NOMO-1 treated with dmso at 0.1 percent for 144 hours (cell line): Measurements from ENCODE around the gene BACE2.

Experiments
- DNase-seq: peaks from one replicate; lab custom pipeline; 2025; ENCODE audit not compliant: unreplicated experiment; lab: John Stamatoyannopoulos, UW

Gene BACE2

DNA sequence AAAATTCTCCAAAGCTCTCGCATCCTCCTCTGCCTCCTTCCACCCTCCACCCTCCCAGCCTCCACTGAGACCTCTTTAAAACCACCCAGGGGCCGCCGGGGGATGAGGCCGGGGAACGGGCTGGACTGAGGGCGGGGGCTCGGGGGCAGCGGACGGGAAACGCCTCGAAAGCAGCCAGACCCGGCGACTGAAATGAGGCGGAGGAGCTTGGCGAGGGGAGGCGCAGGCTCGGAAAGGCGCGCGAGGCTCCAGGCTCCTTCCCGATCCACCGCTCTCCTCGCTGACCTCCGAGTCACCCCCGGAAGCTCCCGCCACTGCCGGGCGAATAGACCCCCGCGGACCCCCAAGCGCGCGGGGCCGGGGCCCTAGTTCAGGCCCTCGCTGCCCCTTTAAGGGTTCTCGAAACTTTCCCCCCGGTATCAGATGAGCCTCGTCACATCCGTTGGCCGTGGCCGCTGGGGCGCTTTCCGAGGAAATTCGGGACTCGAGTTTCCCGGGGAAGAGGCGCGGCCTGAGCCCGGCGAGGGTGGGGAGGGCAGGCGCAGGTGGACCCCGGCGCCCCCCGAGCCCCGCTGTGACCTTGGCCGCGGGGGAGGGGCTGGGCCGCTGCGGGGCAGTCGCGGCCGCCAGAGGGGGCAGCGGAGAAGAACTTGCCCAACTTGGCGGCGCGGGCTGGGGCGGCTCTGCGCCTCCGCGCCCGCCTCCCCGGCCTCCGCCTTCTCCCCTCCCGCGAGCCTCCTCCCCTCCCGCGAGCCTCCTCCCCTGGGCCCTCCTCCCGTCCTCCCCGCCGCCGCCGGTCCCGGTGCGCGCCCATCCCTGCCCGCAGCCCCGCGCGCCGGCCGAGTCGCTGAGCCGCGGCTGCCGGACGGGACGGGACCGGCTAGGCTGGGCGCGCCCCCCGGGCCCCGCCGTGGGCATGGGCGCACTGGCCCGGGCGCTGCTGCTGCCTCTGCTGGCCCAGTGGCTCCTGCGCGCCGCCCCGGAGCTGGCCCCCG lies at the start of gene BACE2:
Gene BACE2, plus strand, starts transcription at position 813 of the 995 bp plus-strand sequence. Its CDS starts 104 bp downstream, at position 917.
- peak; percentile 57 for DNase-seq

DNA sequence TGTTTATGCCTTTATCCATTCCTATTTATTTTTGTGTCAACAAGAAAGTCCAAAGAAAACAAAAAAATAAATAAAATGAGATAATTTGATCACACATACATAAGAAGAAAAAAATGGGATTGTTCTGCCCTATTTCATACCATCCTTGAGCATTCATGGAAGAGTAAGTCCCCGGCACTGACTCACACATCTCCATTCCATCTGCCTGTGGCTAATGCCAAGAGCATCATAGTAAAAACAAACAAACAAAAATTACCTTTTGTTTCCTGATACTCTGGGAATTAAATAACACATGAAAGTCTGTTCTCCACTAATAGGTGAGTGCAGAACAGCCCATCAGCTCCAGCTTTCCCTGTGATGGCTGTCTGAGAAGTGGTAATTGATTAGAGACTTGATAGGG lies 48.1 kb upstream of the BACE2 start:
- DNase-seq = no peak

DNA sequence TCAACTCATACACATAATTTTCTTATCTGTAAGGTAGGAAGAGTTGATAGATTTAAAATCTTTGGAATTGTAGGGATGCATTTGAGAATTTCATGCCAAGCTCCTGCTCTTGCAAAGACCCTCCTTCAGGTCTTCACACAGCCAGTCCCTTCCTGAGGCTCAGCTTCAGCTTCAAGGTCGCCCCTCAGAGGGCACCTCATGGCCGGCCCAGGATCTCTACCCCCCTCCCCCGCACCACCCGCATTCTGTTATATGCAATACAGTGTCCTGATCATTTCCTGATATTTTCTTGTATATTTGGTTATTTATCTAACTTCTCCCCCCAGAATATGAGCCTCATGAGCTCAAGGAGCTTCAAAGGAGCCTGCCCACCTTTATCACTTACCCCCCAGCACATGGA lies 47.0 kb upstream of the BACE2 start:
- DNase-seq = no peak

DNA sequence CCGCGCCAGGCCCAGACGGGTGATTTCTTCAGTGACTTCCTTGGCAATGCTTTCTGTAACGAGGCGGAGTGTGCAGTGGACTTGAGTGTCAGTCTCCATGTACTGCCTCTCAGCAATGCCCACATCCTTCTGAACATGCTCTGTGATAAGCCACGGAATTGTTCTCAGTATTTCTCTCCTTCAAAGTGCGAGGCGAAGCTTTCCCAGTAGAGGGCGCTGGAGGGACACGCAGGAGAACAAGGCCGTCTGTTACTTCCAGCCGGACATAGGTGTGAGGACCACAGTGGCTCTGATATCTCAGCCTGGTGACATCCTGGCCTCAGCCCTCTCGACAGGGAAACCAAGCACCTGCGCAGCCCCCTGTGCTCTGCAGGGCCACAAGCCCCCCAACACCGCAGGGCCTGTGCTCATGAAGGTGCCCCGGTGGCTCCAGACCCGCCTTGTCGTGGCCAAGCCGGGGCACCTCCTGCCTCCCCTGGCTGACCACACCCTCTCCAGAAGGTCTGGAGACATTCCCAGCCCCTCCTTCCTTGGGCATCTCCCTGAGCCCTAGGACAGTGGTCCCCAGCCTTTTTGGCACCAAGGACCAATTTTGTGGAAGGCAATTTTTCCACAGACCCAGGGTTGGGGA lies 46.1 kb upstream of the BACE2 start:
- DNase-seq = peak; percentile 5

DNA sequence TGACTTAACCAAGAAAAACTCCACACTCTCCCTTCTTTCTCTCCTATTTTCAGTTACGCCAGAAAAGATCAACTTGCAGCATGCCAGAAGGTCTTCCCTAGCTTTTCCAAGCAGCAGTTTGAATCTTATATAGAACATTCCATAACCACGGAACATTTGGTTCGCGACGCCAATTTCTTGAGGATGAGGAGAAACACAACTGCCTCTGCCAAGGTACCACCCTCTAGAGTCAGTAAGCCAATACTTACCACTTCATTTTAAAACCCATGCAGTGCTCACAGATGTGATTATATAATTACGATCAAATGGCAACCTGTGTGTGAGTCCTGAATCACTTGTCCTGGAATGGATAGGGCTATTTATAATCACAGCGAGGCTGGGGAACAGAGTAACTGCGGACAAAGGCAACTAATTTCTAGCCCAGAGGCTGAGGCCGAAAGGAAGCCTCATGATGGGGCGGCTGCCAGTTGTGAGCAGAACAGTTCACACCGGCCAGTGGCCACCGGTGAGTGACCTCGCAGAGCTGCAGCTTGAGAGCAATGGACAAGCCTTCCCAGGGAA lies 43.2 kb upstream of the BACE2 start:
- DNase-seq = no peak

DNA sequence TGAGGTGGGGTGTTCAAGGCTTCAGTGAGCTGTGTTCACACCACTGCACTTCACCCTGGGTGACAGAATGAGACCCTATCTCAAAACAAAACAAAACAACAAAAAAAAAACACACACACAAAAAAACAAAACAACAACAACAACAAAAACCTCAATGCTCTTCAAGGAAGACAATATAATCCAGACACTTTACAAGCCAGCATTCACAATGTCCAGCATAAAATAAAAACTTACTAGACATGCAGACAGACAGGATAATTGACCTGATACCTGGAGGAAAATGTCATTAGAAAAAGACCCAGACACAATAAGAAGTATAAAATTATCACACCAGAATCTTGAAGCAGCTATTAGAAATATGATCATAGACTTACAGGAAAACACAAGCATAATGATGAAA lies 39.0 kb upstream of the BACE2 start:
- DNase-seq = no peak

DNA sequence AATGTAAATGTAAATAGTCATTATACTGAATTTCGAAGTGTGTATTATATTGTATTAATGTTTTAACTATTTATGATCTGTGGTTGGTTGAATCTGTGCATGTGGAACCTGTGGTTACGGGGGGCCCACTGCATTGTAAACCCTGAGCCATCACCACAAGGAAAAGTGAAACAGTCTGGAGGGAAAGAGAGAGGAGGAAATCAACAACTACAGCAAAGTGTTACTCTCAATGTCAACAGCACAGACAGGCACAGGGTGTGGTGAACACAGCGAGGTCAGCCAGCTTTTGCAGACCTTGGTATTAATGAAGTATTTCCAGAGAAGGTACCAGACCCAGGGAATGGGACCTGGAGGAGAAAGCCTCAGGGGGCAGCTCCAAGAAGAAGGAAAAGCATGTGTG lies 37.1 kb upstream of the BACE2 start:
- no peak for DNase-seq

DNA sequence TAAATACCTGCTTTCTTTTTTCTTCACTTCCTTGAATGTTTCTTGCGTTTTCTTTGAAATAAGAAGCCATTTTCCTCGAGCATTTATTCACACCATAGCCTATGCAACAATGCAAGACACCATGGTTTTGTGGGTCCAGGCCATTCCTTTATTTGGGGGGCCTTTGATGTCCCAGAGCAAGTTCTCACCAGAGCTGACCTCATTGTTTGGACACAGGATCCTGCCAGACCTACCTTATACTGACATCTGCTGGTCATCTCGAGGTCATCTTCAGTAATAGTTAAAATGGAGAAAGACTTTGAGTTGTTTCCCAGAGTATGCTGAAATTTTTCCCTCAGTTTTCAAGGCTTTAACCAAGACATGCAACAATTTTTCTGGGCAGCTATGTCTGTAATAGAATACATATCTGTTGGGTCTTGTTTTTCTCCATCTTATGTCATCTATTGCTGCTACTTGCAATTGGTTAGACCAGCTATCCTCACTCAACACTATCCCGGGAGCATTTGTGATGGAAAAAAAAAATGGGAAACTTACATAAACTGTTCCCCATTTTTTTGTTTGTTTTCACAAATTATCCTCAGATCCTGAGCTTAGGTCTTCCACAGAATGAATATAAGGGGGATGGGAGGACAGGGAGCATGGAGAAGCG lies 34.0 kb upstream of the BACE2 start:
- no peak for DNase-seq

DNA sequence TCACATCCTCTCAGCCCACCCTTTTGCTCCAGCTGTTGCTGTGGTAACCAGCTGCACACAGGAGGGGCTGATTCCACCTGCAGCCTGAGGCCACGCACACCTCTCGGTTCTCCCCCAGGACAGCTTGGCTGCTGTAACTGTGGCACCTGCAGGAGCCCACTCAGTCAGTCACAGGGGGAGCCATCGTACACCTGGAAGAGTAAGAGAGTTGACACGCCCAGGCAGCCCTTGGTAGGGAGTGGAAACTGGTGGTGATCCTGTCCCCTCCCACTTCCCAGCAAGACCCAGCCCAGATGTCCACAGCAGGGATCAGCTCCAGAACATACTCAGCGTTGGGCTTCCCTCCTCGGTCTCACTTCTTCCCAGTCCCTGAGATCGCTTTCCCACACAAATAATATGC lies 32.2 kb upstream of the BACE2 start:
- DNase-seq = no peak

DNA sequence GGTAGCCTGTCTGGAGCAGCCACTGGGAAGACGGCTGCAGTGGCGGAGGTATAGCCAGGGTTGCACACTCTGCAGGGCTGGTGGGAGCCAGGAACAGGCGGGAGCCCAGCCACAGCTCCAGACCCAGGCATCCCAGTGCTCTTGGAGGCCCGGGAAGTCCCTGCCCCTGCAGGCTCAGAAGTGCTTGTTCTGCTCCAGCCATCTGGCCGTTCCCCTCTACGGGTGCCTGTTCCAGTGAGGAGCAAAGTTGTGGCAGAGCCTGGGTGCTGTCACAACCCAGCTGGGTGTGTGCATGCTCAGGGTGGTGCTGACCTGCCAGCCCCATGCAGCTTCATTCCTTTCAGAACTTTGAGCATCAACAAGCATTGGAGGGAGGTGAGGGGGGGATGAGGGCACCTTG lies 31.7 kb upstream of the BACE2 start:
- DNase-seq = no peak

DNA sequence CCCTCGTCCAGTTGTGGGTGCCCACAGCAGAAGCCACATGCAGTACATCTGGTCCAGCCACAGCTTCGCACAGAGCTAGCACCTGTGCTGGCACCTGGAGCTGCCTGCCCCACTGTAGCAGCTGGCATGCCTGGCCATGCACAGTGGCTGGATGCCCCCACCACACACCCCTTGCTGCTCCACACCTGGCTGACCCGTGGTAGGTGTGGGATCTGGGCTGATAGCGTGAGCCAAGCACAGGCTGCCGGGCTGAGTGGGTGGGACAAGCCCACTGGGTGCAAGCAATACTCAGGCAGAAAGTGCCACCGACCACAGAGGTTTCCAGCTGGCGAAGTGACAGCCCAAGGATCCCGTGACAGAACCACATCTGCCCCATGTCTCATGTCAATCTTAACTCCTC lies 30.6 kb upstream of the BACE2 start:
- DNase-seq = no peak

DNA sequence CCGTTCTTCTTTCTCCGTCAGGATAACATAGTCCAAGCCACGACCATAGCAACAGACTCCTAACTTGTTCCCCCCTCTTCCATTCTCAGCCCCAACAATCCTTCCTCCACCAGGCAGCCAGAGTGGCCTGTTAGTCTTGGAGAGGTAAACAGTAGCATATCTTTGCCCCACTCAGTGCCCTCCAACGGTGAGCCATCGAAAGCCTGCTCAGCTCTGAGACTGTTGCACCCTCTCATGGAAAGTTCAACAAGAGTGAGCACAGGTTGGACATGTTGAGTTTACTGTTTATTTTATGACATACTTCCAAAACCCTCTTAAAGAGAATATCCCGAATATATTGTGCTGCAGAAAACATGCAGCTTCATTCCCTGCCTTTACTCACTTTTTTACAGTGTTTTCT lies 30.1 kb upstream of the BACE2 start:
- DNase-seq = no peak

DNA sequence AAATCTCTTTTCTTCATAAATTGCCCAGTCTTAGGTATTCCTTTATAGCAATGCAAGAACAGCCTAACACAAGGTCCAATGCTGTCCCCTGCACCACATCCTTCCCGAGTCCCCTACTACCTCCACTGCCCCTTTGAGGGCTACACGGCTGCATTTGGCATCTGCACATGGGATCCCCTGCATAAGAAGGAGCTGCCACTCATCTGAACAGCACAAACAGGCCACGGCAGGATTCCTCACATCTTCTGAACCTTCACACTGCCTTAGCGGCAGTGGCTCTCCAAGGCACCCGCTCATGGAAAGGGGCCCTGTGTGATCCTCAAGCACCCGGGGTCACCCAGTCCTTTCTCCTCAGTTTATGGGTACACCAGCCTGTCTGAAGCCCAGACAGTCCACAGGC lies 29.2 kb upstream of the BACE2 start:
- no peak for DNase-seq

DNA sequence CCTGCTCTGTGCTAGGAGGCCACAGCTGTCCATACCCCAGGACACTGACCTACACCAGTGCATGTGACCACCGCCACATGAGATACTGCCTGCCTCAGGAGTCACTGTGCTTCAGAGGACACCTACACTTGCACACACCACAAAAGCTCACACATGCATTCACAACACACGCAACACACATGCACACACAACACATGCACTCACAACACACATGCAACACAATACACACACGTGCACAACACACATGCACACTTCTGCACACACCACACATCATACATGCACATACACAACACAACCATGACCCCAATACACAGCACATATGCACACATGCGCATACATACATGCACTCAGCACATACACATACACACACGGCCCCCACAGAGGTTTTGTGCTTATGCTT lies 28.7 kb upstream of the BACE2 start:
- no peak for DNase-seq

DNA sequence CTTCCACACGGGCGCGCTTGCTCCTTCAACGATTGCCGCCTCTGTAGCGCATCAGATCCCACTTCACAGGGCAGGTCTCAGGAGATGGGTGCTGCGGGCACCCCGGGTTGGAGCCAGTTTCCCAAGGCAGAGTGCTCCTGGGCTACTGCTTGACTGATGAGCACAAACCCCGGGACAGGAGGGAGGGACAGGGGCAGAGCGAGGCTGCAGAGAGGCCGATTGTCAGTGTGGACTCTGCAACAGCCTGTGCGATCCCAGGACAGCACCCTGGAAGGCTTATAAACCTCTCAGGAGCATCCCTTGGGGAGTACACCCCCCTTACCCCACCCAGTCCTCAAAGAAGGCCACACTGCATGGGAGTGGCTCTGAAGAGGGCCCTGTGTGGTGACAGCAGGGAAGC lies 28.0 kb upstream of the BACE2 start:
- DNase-seq = no peak

DNA sequence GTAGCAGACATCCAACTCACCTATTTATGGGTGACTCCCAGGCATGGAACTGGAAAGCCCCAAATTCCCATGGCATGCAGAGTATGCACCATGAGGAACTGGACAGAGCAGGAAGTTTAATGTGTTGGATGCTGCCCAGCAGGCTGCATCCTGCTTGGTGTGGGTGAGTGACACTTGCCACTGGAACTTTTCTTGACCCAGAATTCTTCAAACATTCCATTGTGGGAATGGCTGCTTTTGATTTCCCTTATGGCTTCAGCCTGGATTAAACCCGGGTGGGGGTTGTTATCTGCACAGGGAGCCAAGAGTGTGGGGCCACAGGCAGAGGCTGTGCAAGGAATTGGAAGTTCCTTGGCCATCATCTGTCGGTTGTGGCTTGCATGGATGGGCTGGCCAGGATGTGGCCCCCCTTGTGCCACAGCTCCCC lies 26.9 kb upstream of the BACE2 start:
- no peak for DNase-seq

DNA sequence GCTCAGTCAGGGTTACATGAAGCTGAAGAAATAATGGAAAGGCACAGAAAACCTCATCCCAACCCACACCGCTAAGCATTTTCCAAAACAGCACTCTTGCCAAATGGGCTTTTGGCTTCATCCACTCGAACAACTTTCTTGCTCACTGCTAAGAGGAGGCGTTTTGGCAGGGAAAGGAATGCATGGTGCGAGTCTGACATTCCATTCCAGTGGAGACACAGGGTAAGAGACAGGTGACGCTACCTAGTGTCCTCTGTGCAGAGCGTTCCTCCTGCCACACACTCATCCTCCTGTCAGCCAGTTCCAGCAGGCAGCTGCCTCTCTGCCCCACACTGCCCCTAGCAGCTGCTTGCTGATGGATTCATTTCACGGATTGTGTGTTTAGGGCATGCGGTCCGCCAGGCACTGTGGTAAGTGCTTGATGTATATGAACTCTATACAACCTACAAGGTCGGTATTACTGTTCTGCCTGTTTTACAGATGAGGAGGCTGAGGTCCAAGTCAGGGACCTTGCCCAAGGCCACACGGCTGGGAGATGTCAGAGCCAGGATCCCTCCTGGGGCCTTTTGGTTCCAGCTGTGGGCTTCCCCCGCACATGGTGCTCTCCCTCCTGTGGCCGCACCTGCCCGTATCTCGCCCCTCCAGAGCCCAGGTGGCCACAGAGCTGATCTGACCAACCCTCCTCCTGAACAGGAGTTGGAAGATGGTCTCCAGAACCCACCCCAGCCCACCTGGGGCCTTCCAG lies 25.7 kb upstream of the BACE2 start:
- no peak for DNase-seq

DNA sequence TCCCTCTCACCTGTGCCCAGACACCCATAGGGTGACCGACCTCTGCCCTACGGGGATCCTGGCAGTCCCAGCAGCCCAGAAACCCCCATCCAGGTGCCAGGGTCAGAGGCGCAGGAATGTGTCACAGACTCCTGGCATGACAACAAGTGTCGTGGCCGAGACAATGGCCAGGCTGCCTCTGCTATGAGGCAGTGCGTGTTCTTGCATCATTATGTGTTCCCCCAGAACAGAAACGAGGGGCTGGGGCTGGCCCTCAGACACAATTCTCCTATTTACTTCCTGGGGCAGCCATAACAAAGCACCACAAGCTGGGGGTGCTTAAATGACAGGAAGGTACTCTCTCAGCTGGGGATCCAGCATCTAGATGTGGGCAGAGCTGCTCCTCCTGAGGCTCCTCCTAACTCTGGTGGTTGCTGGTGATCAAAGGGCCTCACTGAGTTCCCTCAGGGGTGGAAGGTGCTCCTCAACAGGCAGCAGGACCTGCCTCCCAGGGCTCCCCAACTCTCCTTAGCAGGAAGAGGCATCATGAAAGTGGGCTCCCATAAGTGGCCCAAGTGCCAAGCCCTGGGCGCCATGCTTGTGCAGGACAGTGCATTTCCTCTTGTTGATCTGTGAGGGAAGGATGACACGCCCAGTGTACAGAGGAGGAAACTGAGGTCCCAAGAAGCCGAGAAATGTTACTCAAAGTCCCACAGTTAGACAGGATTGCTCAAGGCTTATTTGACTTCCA lies 24.2 kb upstream of the BACE2 start:
- no peak for DNase-seq

DNA sequence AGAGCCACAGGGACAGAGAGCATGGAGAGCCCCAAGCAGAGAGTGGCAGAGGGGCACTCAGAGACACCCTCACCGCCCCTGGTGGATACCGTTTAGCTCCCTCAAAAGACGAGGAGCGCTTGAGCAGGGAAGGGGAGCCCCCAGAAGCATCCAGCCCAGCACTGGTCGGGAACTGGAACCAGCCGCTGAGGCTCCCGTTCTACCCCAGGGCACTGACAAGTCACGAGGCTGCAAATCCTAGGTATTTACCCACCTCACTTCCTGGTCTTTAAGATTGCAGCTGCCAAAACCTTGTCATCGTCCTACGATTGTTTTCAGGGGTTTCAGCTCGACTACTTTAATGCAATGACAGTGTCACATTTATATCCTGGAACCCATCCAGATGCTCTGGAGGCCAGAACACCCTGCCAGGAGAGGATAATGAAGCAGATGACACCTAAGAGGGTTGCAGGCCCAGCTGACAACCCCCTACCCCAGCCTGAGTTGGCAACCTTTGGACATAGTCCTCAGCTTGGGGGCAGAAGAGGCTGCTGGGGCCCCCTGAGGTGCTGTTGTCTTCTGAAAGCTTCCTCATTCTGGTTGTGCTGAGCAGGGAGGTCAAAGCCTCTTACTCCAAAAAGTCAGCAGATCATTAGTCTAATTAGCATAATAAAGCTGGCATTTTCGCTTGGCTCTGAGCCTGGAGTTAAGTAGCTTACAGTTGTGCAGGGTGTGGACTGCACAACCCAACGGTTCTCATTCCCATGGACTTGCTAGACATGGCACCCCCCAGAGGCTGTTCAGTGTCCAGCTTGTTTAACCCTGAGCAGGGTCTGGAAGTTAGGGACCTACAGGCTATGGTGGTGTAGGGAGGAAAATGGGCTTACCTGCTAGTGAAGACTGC lies 20.6 kb upstream of the BACE2 start:
- DNase-seq = no peak
